Measurements from ENCODE around the gene PLEKHM2.

DNA sequence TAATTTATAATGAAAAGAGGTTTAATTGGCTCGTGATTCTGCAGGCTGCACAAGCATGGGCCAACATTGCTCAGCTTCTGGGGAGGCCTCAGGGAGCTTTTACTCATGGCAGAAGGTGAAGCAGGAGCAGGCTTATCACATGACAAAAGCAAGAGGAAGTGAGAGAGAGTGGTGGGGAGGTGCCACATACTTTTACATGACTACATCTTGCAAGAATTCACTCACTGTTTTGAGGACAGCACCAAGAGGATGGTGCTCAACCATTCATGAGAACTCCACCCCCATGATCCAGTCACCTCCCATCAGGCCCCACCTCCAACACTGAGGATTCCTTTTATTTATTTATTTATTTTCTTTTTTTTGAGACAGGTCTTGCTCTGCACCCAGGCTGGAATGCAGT lies 5.5 kb upstream of the PLEKHM2 start:
- TF ChIP-seq, protein P1, sequence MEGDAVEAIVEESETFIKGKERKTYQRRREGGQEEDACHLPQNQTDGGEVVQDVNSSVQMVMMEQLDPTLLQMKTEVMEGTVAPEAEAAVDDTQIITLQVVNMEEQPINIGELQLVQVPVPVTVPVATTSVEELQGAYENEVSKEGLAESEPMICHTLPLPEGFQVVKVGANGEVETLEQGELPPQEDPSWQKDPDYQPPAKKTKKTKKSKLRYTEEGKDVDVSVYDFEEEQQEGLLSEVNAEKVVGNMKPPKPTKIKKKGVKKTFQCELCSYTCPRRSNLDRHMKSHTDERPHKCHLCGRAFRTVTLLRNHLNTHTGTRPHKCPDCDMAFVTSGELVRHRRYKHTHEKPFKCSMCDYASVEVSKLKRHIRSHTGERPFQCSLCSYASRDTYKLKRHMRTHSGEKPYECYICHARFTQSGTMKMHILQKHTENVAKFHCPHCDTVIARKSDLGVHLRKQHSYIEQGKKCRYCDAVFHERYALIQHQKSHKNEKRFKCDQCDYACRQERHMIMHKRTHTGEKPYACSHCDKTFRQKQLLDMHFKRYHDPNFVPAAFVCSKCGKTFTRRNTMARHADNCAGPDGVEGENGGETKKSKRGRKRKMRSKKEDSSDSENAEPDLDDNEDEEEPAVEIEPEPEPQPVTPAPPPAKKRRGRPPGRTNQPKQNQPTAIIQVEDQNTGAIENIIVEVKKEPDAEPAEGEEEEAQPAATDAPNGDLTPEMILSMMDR (conservative IDR thresholded peaks at IDR 0.05; ENCODE audit: low read depth, low read length) = no peak
- TF ChIP-seq EZH2 (IDR thresholded peaks at IDR 0.05; ENCODE audit: borderline replicate concordance, low read depth, low read length, poor library complexity, severe bottlenecking) = no peak

Data from A673 (cell line).